ENCODE data around the gene ILDR1.

The ILDR1 gene

GRCh38 chr3:122014741-122015140 is 7.3 kb downstream of the ILDR1 start:
- no peak for DNase-seq

DNA sequence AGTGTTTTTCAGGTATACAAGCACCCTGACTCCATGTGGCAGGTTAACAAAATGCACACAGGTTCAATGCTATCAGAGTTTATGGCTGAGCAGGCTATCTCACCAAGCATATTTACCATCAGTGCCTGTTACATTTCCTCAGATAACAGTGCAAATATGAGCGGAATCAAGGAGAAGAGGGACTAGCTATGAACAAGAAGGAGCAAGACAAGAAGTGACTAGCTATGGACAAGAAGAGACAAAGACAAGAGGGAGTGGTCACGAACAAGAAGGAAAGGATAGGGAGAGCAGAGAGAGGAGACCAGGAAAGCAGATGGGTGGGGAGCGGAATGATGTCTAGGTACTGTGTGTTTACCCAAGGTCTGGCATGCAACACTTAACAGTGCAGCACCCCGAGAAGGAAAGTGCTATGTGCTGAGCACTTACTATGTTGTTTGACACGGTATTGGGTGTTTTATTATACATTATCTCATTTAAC is 8.6 kb downstream of the ILDR1 start:
- no peak for DNase-seq

GRCh38 chr3:122012821-122013220 is 9.2 kb downstream of the ILDR1 start:
- no peak for DNase-seq

GRCh38 chr3:122011396-122011795 is 10.7 kb downstream of the ILDR1 start:
- no peak for DNase-seq

GRCh38 chr3:122010506-122010905 is 11.5 kb downstream of the ILDR1 start:
- DNase-seq, result no peak

- no peak for DNase-seq
Observed at GRCh38 chr3:122008166-122008565, 13.9 kb downstream of the ILDR1 start.

- DNase-seq, result no peak
Observed at GRCh38 chr3:122006267-122006666, 15.8 kb downstream of the ILDR1 start.

- no peak for DNase-seq
Observed at GRCh38 chr3:122004991-122005565, 17.0 kb downstream of the ILDR1 start.

GRCh38 chr3:122004107-122004506 is 17.9 kb downstream of the ILDR1 start:
- DNase-seq, result no peak

- DNase-seq, result no peak
Observed at GRCh38 chr3:122003606-122004005, 18.4 kb downstream of the ILDR1 start.

DNA sequence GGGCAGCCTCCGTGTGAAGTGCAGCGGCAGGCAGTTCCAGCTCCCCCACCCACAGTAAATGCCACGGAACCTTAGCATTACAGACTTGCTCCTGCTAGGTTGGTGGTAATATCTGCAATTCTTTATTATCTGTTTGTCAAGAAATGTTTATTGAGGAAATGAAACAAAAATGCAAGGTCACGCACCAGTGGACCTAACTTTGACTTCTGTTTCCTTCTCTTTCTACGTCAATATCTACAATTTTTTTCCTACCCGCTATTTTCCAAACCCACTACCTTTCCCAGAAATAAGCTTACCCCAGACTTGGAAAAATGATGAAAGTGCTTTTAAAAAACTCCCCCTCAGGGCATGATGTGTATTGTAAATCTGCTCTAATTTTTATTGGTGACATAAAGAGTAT is 18.9 kb downstream of the ILDR1 start:
- no peak for DNase-seq

- DNase-seq, result no peak
Observed at GRCh38 chr3:122002611-122003010, 19.4 kb downstream of the ILDR1 start.

- no peak for DNase-seq
Observed at GRCh38 chr3:122001892-122002291, 20.2 kb downstream of the ILDR1 start.

DNA sequence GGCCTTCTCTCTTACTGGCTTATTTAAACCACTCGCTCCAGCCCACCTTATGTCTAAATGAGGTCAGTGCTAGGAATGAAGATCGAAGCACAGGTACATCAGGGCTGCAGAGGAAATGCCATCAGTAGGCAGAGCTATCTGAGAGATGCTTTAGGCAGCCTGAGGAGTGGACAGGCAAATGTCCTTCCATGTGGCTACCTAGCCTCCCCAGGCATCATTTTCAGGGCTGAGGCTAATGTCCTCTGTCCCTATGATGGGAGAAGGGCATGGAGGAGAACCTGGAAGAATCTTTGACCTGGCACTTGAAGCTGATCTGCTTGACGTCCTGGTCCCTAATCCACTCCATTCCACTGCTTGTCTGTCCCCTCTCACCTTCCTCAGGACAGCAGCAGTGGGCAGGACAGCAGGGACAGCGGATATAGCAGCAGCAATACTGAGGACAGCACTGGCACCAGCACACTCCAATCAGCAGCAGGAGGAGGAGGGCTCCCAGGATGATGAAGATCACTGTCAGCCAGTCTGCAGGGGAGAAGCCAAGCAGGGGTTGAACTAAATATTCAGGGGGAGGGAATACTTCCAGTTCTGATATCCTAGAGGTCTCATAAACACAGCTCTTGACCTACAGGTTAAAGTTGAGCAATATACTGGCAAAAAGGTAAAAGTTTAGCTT is 21.0 kb downstream of the ILDR1 start:
- DNase-seq, result no peak

DNA sequence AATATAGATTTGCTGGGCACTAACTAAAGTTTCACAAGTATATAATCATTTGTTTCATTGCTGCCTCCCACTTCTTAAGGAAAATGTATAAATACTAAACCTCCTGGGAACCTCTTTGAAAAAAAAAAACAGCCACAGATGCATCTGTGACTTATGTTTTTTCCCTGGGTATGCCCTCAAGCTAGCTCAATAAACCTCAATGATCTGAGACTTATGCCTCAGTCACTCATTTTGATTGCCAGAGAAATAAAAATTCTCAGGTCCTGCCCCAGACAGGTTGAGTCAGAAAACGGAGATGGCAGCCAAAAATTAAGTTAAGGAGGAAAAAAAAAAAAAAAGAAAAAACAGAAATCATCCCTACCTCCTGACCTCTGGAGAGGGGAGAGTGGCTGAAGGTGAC is 22.1 kb downstream of the ILDR1 start:
- no peak for DNase-seq

GRCh38 chr3:121998611-121999473 is 23.2 kb downstream of the ILDR1 start:
- DNase-seq, result no peak

DNA sequence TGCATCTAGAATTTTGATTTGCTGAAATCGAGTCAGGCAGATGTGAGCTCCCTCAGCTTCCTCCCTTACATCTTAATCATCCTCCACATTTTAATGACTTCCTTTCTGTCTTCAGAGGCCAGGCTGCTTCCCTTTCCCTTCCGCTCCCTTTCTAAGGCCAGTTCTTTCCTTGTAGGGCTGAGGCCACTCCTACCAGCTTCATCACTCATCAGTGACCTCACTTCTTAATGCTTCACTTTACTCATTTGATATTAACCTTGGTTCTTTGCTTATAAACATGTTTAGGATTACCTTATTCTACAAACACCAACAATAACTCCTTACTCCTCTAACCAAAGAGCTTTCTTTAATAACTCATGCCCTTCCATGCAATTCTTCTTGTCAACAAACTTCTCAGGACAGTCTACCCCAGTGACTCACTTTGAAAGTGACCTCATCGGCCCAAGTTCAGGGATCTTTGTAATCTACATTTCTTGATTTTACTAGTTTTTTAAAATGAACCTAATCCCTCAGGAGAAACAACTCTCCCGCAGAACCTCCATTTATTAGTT is 23.9 kb downstream of the ILDR1 start:
- DNase-seq, result no peak

DNA sequence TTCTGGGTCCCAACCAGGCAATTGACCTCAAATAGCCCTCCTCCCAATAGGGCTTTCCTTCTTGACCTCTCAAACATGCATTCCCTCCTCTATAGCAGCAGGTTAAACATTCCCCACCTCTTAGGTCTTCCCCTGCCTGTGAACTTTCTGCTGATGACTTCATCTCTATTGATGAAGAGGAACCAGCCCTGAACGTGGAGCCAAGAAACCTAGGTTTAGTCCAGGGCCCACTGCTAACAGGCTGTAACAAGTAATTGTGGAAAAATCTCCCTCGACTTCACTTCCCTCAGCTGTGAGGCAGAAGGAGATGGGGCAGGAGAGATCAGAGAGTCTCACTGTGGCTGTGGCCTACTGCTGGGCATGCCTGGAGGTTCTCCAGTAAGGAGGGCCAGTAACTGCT is 24.7 kb downstream of the ILDR1 start:
- no peak for DNase-seq

GRCh38 chr3:121996441-121996840 is 25.6 kb downstream of the ILDR1 start:
- DNase-seq, result no peak

DNA sequence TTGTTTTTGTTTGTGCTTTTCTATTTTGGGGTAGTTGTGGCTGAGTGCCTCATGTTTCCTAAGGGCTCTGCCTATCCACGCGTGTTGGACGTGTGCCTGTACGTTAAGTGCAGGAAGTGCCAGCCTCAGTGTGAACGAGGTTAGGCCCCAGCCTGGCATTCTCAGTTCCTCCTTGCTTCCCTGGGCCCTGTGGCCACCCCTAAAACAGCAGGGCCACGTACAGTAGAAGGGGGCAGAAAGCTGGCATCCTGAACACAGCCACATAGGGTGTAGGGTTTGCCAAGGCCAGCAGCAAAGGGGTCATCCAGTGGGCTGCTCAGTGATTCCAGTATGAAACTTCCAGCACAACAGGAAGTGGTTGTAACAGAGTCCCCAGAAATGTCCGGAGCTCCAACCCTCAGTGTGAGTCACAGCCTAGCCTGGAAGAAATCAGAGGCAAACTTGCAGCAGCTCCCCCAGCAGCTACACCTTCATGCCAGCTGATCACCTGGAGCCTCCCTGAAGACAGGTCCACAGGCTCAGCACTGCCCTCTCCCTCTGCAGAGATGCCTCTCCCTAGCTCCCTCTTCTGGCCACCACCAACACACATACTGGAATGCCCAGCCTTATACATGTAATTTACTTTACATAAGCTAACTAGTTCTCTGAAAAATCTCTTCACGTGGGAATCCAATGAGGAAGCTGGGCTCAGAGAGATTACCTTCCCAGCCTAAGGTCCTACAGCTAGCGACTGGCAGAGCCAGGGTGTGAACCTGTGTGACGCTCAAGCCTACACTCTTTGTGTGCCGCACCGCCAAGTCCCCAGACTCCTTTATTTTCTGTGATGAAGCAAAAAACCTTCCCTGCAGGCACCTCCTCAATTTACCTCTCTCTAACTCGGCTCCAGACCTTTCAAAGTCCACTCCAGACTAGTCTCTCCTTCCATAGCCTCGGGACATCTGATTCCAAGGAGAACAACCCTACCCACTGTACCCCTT is 26.6 kb downstream of the ILDR1 start:
- no peak for DNase-seq

DNA sequence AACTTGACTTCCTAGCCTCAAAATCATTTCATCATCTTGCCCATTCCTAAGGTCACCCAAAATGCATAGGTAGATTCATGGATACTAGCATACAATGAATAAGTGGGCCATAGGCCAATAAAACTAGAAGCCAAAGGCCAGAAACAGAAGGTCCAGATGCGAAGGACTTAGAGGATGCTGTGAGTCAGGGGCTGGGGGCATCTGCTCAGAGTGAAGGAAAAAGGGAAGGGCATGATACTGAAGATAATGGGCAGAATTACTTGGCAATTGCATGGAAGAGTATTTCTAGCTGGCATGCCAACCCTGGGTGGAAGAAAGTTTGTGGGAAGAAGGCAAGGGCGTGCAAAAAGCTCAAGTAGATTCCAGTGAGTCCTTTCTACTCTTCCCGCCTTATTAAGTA is 27.5 kb downstream of the ILDR1 start:
- DNase-seq, result no peak

All from T-helper 9 cell (primary cell).